ENCODE data around the gene JAKMIP1. TPM values are rescaled to one million over a fixed set of nuclear protein-coding genes. Genes with fewer than 3 reads are reported as not detected.

Gene JAKMIP1
- total RNA-seq, 1 experiment from 2014 or later = not detected

DNA sequence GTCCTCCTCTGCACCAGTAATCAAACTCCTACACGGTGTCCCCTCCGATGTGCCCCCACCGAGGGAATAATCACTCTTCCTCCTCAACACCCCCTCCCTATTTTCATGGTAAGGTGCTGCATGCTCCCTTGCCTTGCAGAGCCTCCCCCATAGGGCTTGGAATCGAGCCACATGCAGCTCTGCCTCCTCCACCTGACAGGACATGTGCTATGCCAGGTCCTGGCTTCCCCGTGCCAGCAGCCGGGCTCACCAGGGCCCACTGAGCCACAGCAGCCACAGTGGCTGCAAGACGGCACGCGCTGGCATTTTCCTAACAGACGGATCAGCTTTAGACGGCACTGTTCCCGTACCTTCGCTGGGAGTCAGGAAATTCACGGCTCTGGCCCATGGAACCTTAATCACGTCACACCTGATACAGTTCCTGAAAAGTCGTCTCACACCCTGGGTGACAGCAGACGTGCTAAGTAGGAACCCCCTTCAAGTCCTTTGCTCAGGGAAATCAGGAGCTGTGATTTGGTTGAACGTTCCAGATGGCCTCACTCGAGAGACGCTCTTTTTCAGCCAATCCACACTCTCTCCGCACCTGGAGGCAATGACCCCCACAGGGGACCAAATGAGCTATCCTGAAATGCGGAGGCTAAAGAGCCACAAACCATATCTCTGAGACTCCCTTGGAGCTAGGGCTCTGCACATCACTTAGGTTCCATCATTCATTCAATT is 63.2 kb downstream of the JAKMIP1 start:
- CTCF ChIA-PET = no interaction called here
- intact Hi-C loops (cut with micrococcal nuclease; ENCODE audit: unreplicated experiment) = no loop called here
- H3K27me3 Mint-ChIP-seq (ENCODE audit: unreplicated experiment) = peaks cover 26% of the 10 kb centered on the region
- no peaks in the 10 kb centered on the region for H3K4me1 Mint-ChIP-seq (ENCODE audit: low read depth, unreplicated experiment)
- no peaks in the 10 kb centered on the region for H3K9me3 Mint-ChIP-seq (ENCODE audit: low read depth, unreplicated experiment)
- no TSS peak for BruUV-seq (replicated peaks)
- DNase-seq = no peak
- TF ChIP-seq, protein P1, sequence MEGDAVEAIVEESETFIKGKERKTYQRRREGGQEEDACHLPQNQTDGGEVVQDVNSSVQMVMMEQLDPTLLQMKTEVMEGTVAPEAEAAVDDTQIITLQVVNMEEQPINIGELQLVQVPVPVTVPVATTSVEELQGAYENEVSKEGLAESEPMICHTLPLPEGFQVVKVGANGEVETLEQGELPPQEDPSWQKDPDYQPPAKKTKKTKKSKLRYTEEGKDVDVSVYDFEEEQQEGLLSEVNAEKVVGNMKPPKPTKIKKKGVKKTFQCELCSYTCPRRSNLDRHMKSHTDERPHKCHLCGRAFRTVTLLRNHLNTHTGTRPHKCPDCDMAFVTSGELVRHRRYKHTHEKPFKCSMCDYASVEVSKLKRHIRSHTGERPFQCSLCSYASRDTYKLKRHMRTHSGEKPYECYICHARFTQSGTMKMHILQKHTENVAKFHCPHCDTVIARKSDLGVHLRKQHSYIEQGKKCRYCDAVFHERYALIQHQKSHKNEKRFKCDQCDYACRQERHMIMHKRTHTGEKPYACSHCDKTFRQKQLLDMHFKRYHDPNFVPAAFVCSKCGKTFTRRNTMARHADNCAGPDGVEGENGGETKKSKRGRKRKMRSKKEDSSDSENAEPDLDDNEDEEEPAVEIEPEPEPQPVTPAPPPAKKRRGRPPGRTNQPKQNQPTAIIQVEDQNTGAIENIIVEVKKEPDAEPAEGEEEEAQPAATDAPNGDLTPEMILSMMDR (IDR thresholded peaks at IDR 0.05; ENCODE audit: unreplicated experiment) = no peak
- H3K27ac Mint-ChIP-seq (ENCODE audit: unreplicated experiment) = no peak overlapping the region
- H3K4me3 Mint-ChIP-seq (ENCODE audit: low read depth, unreplicated experiment) = no peak overlapping the region
- H3K36me3 Mint-ChIP-seq (ENCODE audit: insufficient read depth, unreplicated experiment) = peaks cover 3% of the 10 kb centered on the region

DNA sequence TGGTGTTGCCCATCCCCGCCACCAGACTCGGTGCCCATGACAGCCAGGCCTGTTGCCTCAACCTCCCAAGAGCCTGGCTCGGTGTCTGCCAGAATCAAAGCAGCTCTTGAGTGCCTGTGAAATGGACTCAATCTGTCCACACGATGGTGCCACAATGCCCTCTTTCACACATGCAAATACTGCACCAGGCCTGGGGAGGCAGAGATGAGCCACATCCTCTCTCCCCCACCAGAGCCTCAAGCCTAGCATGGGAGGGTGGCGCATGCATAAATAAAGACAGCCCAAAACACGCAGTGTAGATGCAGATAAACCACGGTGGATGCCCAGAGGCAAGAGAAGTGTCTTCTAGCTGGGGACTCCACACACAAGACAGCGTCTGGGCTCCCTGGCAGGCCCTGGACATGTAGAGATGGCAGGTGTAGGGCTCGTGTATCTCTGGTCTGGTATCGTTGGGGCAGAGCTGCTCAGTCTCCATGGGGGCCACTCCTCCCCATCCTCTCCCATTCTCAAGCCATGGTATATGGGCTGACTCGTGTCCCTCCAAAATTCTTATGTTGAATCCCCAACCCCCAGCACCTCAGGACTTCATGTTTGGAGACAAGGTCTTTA is 65.6 kb downstream of the JAKMIP1 start:
- CTCF ChIA-PET = no interaction called here
- Mint-ChIP-seq H3K27me3 (ENCODE audit: unreplicated experiment) (peaks cover 44% of the 10 kb centered on the region), H3K27ac (ENCODE audit: unreplicated experiment) (no peak overlapping the region), H3K4me3 (ENCODE audit: low read depth, unreplicated experiment) (no peak overlapping the region), H3K9me3 (ENCODE audit: low read depth, unreplicated experiment) (no peaks in the 10 kb centered on the region), H3K36me3 (ENCODE audit: insufficient read depth, unreplicated experiment) (peaks cover 3% of the 10 kb centered on the region), H3K4me1 (ENCODE audit: low read depth, unreplicated experiment) (no peaks in the 10 kb centered on the region)
- DNase-seq = no peak
- intact Hi-C loops (cut with micrococcal nuclease; ENCODE audit: unreplicated experiment) = no loop called here
- TF ChIP-seq, protein P1 (IDR thresholded peaks at IDR 0.05; ENCODE audit: unreplicated experiment) = no peak
- no TSS peak for BruUV-seq (replicated peaks)

DNA sequence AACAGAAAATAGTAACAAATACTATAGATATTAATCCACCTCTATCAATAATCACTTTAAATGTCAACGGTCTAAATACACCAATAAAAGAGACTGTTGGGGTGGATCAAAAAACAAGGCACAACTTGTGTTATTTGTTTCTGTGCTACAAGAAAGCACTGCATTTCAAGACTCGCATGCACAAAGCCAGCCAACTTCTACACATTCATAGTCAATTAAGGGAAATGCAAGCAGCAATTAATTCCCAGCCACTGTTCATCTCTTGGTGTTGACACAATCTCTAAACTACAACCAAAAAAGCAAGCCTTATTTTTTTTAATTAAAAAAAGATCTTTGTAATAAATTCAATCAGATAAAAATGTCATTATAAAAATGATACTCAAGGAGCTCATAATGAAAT is 67.6 kb downstream of the JAKMIP1 start:
- no peak for DNase-seq
- intact Hi-C loops (cut with micrococcal nuclease; ENCODE audit: unreplicated experiment) = no loop called here
- H3K4me1 Mint-ChIP-seq (ENCODE audit: low read depth, unreplicated experiment) = no peaks in the 10 kb centered on the region
- CTCF ChIA-PET = no interaction called here
- no peak overlapping the region for H3K27ac Mint-ChIP-seq (ENCODE audit: unreplicated experiment)
- TF ChIP-seq, protein P1 (IDR thresholded peaks at IDR 0.05; ENCODE audit: unreplicated experiment) = no peak
- H3K4me3 Mint-ChIP-seq (ENCODE audit: low read depth, unreplicated experiment) = no peak overlapping the region
- peaks cover 49% of the 10 kb centered on the region for H3K27me3 Mint-ChIP-seq (ENCODE audit: unreplicated experiment)
- no TSS peak for BruUV-seq (replicated peaks)
- H3K36me3 Mint-ChIP-seq (ENCODE audit: insufficient read depth, unreplicated experiment) = peaks cover 3% of the 10 kb centered on the region
- H3K9me3 Mint-ChIP-seq (ENCODE audit: low read depth, unreplicated experiment) = no peaks in the 10 kb centered on the region

DNA sequence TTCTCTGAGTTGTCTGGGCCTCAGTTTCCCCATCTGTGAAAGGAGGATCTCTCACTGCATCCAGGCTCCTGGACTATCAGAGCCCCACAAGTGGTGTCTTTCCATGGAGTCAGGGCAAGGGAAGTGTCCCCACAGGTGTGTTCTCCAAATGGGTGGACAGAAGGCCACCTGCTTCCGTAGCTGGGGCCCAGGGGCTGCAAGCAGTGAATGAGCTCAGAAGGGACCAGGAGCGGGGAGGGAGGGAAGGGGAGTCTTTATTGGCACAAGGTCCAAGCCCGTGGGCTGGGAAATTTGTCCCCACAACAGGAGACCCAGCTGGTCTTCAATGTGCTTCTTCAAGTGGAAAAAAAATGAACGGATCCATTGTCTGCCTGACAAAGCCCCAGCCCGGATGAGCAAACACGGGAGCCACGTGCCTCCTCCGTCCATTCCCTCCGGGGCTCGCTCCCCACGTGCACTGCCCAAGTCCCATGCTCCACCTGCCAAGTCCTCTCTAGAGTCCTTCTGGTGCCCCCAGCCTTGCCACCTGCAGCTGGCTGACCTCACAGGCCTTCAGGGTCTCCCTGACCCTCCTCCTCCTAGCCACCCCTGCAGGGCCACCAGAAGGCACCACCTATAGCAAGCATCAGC is 72.0 kb downstream of the JAKMIP1 start:
- CTCF ChIA-PET = no interaction called here
- H3K9me3 Mint-ChIP-seq (ENCODE audit: low read depth, unreplicated experiment) = no peaks in the 10 kb centered on the region

More for the DNA sequence above, 72.0 kb downstream of the JAKMIP1 start:
- Mint-ChIP-seq H3K27ac (ENCODE audit: unreplicated experiment) (no peak overlapping the region), H3K36me3 (ENCODE audit: insufficient read depth, unreplicated experiment) (no peaks in the 10 kb centered on the region), H3K27me3 (ENCODE audit: unreplicated experiment) (peaks cover 30% of the 10 kb centered on the region), H3K4me1 (ENCODE audit: low read depth, unreplicated experiment) (no peaks in the 10 kb centered on the region), H3K4me3 (ENCODE audit: low read depth, unreplicated experiment) (no peak overlapping the region)
- TF ChIP-seq, protein P1 (IDR thresholded peaks at IDR 0.05; ENCODE audit: unreplicated experiment) = no peak
- DNase-seq = no peak
- intact Hi-C loops (cut with micrococcal nuclease; ENCODE audit: unreplicated experiment) = no loop called here
- no TSS peak for BruUV-seq (replicated peaks)

Data from Calu3 (cell line).